GM21619 (cell line): Measurements from ENCODE around the gene AP1G1.
"Not testable (repeated sequence)": the region's sequence is repeated elsewhere in the genome, so short reads cannot be mapped to it uniquely, and the experiment has no call there.

Experiments used
- ATAC-seq: cut with Tn5 transposase; IDR thresholded peaks from one replicate; pipeline ENCODE4 v1.9.1; 2021; ENCODE audit not compliant: unreplicated experiment

AP1G1 gene

GRCh38 chr16:71810155-71810530 lies 1.5 kb upstream of the AP1G1 start:
- ATAC-seq: not testable (repeated sequence)

DNA sequence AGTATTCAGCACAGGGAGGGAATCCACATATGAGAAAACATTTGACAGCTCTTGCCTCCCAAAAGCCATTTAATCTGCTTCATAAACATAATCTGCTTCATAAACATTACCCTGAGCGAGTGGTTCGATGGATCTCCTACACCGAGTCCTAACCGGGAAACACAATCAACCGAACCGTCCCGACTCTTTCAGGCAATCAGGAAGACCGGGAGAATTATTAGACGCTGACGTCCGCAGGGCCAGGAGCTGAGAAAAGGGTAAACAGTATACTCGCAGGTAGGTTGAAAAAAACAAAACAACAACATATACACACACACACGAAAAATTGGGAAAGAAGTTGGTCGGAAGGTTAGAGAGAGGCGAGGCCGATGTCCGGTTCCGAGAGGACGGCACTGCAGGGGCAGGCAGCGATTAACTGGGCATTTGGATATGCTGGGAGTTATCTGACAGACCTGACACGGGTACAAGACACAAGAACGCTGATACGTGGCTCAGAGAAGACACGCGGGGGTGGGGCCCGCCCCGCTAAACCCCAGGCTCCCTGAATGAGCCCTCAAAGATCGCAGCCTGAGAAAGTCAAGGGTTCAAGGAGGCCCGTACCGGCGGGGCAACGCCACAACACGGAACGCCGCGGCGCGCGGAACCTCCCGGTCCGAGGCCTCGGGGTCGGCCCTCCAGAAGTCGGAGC lies 585 bp downstream of the AP1G1 start:
- peak; percentile 29 for ATAC-seq

GRCh38 chr16:71803305-71803690 lies 5.3 kb downstream of the AP1G1 start:
- no peak for ATAC-seq

DNA sequence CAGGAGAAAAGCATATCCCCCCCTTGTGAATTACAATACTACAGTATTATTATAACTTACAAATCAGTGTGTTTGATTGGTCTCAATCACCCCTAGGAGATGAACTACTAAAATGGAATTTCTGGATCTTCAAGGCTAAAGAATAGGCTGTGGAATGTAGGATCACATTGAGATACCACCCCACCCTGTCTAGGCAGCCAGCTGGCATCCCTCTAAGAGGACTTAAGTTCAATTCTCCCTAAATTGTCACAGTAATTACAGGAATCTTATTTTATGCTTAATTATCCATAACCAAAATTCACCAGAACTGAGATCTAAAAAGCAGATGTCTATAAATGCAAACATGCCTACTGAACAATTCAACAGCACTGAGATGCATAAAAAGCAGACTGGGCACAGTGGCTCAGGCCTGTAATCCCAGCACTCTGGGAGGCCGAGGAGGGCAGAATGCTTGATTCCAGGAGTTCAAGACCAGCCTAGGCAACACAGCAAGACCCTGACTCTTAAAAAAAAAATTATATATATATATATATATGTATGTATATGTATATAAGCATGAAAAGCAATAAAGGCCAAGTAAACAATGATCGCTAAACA lies 12.0 kb downstream of the AP1G1 start:
- no peak for ATAC-seq

- ATAC-seq: no peak
These were observed 13.7 kb downstream of the AP1G1 start for GRCh38 chr16:71794943-71795342.

DNA sequence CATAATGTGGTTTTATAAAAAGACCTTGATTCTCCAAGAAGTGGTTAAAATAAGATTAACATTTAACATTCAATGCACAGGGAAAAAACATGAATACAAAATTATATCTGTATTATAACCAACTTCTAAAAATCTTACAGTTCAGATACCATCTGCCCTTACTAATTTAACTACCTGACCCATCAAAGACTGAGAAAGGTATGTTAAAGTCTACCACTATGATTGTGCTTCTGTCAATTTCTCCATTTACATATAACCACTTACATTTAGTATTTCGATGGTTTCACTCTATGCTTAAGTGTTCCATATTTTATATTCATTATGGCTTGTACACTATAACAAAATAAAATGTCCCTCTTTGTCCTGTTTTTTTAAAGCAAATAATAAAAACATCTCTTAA lies 14.6 kb downstream of the AP1G1 start:
- no peak for ATAC-seq

DNA sequence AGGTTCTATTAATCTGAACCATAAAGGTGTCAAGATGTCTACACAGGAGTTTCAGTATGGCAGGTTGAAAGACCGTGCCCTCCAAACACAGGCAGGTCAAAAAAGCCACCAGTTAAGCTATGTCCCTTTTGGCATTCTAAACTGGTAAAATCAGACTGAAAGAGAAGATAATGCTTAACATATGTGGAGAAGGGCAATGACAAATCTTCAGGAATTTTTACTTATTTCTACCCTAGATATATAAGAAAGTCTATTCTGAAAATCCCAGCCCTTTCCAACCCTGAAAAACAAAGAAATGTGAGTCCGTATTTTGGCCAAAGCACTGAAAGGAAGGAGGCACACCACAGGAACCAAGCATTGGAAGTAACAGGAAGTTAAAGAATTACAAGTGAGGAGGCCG lies 16.5 kb downstream of the AP1G1 start:
- ATAC-seq: no peak

DNA sequence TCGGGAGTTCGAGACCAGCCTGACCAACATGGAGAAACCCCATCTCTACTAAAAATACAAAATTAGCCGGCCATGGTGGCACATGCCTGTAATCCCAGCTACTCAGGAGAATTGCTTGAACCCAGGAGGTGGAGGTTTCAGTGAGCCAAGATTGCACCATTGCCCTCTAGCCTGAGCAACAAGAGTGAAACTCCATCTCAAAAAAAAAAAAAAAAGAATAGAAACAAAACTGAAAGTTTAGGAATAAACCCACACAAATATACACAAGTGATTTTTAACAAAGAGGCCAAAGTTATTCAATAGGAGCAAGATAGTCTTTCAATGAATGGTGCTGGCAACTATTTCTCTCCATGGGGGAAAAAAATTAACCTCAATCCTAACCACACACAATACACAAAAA lies 18.3 kb downstream of the AP1G1 start:
- not testable (repeated sequence) for ATAC-seq

DNA sequence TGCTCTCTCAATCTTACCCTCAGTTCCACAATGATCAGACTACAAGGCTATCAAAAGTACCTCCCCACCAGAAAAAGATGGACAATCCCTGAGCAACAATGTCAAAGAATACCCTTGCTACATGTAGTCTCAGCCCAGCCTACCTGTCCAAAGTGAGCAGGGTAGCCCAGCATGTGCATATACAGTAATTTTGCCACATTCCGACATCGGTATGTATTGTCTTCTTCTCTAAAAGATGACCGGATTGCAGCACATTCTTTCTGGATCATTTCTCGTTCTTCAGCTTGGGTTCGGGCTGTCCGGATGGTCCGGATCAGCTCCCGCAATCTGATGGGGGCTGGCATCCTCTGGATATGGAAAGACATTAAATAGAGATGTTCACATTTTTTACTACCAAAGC lies 19.5 kb downstream of the AP1G1 start:
- ATAC-seq: no peak

- no peak for ATAC-seq
These were observed 20.1 kb downstream of the AP1G1 start for GRCh38 chr16:71788578-71788977.

GRCh38 chr16:71785143-71785542 lies 23.5 kb downstream of the AP1G1 start:
- not testable (repeated sequence) for ATAC-seq

GRCh38 chr16:71784093-71784492 lies 24.5 kb downstream of the AP1G1 start:
- no peak for ATAC-seq

- no peak for ATAC-seq
These were observed 26.9 kb downstream of the AP1G1 start for GRCh38 chr16:71781741-71782140.

DNA sequence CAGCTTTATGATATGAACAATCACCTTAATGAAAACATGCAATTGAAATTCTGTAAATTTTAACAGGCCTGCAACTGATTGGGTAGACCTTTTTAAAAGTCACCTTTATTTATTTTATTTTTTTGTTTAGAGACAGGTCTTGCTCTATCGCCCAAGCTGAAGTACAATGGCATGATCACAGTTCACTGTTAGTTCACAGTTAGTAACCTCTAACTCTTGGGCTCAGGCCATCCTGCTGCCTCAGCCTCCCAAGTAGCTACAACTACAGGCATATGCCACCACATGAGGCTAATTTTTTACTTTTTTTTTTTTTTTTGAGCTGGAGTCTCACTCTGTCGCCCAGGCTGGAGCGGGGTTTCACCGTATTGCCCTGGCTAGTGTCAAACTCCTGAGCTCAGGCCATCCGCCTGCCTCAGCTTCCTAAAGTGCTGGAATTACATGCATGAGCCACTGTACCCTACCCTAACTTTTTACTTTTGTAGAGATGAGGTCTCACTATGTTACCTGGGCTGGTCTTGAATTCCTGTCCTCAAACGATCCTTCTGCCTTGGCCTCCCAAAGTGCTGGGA lies 28.0 kb downstream of the AP1G1 start:
- no peak for ATAC-seq

- ATAC-seq: no peak
These were observed 29.9 kb downstream of the AP1G1 start for GRCh38 chr16:71778780-71779179.

- ATAC-seq: no peak
These were observed 31.3 kb downstream of the AP1G1 start for GRCh38 chr16:71777329-71777728.

DNA sequence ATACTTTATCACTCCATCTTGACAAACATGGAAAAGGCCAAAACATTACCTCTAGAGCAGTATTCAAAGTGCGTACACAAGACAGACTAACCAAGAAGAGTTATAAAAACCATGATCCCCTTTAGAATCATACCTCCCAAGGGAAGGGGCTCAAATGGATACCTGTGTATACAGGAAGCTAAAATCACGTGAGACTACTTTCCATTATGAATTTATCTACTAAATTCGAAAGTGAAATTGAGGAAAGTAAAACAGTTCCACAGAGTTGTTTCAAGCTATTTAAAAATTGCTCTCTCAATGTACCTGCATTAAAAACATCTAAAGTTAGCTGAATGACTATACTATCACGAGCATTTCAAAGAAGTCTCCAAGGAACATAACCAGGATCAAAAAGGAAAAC lies 32.7 kb downstream of the AP1G1 start:
- no peak for ATAC-seq

GRCh38 chr16:71771571-71771970 lies 37.1 kb downstream of the AP1G1 start:
- no peak for ATAC-seq

- no peak for ATAC-seq
These were observed 39.4 kb downstream of the AP1G1 start for GRCh38 chr16:71769222-71769621.

- ATAC-seq: no peak
These were observed 41.4 kb downstream of the AP1G1 start for GRCh38 chr16:71767060-71767900.

- ATAC-seq: no peak
These were observed 46.4 kb downstream of the AP1G1 start for GRCh38 chr16:71762186-71762585.

- ATAC-seq: no peak
These were observed 47.5 kb downstream of the AP1G1 start for GRCh38 chr16:71761097-71761496.
